Activated CD4-positive, alpha-beta T cell treated with anti-CD3 and anti-CD28 coated beads, Interleukin-2, amount 10 ng/mL, durations not matched to agents 24 days and 14 days (primary cell): ENCODE measurements around the gene PTPRZ1. TPM values are rescaled to one million over a fixed set of nuclear protein-coding genes. Genes with fewer than 3 reads are reported as not detected.

Experiments
- DNase-seq: peaks from one replicate; pipeline ENCODE4 v3.0.0; 2022
- H3K27ac Mint-ChIP-seq: one replicate; pipeline ENCODE4 v1.8.0; 2022; ENCODE audit warnings: mild to moderate bottlenecking, mixed read lengths
- H3K27me3 Mint-ChIP-seq: one replicate; pipeline ENCODE4 v1.8.0; 2022; ENCODE audit warnings: mixed read lengths
- H3K36me3 Mint-ChIP-seq: one replicate; pipeline ENCODE4 v1.8.0; 2022; ENCODE audit warnings: low read depth, mild to moderate bottlenecking, mixed read lengths
- H3K4me1 Mint-ChIP-seq: one replicate; pipeline ENCODE4 v1.8.0; 2021; ENCODE audit warnings: mixed read lengths
- H3K4me3 Mint-ChIP-seq: one replicate; pipeline ENCODE4 v1.8.0; 2022; ENCODE audit warnings: mild to moderate bottlenecking, moderate library complexity, mixed read lengths
- H3K9me3 Mint-ChIP-seq: one replicate; pipeline ENCODE4 v1.8.0; 2021; ENCODE audit warnings: mixed read lengths
- intact Hi-C: fragments of 100-400 bp; cut with micrococcal nuclease; formaldehyde crosslinking; loops from one replicate; pipeline ENCODE4 v1.15.1; 2023
- total RNA-seq: library from RNA; stranded (reverse); gene quantifications from 2 replicates; pipeline ENCODE4 v1.2.3, GENCODE V29; 2022

PTPRZ1 gene
- total RNA-seq, 1 donor from 2014 or later = not detected

DNA sequence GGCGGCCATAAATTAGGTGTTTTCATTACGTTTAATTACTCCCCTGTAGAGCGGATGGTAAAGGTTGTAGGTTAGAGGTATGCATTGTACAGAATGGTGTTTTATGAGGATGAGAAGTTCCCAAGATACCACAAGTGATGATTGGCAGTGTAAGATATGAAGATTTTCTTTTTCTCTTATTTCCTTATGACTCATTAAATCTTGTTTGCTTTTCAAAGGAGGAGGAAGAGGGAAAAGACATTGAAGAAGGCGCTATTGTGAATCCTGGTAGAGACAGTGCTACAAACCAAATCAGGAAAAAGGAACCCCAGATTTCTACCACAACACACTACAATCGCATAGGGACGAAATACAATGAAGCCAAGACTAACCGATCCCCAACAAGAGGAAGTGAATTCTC, 137.2 kb downstream of the PTPRZ1 start:
- DNase-seq = no peak
- no peaks in the 10 kb centered on the region for H3K36me3 Mint-ChIP-seq
- no peaks in the 10 kb centered on the region for H3K4me1 Mint-ChIP-seq
- H3K9me3 Mint-ChIP-seq = no peaks in the 10 kb centered on the region
- H3K4me3 Mint-ChIP-seq = no peak overlapping the region
- intact Hi-C loops = no loop called here
- no peaks in the 10 kb centered on the region for H3K27me3 Mint-ChIP-seq
- no peak overlapping the region for H3K27ac Mint-ChIP-seq

DNA sequence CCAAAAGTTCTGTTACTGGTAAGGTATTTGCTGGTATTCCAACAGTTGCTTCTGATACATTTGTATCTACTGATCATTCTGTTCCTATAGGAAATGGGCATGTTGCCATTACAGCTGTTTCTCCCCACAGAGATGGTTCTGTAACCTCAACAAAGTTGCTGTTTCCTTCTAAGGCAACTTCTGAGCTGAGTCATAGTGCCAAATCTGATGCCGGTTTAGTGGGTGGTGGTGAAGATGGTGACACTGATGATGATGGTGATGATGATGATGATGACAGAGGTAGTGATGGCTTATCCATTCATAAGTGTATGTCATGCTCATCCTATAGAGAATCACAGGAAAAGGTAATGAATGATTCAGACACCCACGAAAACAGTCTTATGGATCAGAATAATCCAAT, 140.1 kb downstream of the PTPRZ1 start:
- no peaks in the 10 kb centered on the region for H3K36me3 Mint-ChIP-seq
- H3K9me3 Mint-ChIP-seq = no peaks in the 10 kb centered on the region
- no peak for DNase-seq
- H3K27ac Mint-ChIP-seq = peak overlapping the region; percentile 3
- H3K27me3 Mint-ChIP-seq = no peaks in the 10 kb centered on the region
- H3K4me3 Mint-ChIP-seq = no peak overlapping the region
- intact Hi-C loops = no loop called here
- H3K4me1 Mint-ChIP-seq = no peaks in the 10 kb centered on the region

DNA sequence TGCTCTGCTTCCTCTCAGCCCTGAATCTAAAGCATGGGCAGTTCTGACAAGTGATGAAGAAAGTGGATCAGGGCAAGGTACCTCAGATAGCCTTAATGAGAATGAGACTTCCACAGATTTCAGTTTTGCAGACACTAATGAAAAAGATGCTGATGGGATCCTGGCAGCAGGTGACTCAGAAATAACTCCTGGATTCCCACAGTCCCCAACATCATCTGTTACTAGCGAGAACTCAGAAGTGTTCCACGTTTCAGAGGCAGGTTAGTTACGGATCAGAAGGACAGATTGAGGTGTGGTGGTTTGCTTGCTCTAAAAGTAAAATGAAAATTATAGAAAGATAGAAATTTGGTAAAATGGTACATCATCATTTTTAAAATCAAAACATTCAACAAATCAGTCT, 140.7 kb downstream of the PTPRZ1 start:
- no peak for DNase-seq
- no peak overlapping the region for H3K4me3 Mint-ChIP-seq
- no peaks in the 10 kb centered on the region for H3K36me3 Mint-ChIP-seq
- no peaks in the 10 kb centered on the region for H3K27me3 Mint-ChIP-seq
- H3K27ac Mint-ChIP-seq = no peak overlapping the region
- no peaks in the 10 kb centered on the region for H3K9me3 Mint-ChIP-seq
- intact Hi-C loops = no loop called here
- H3K4me1 Mint-ChIP-seq = no peaks in the 10 kb centered on the region

DNA sequence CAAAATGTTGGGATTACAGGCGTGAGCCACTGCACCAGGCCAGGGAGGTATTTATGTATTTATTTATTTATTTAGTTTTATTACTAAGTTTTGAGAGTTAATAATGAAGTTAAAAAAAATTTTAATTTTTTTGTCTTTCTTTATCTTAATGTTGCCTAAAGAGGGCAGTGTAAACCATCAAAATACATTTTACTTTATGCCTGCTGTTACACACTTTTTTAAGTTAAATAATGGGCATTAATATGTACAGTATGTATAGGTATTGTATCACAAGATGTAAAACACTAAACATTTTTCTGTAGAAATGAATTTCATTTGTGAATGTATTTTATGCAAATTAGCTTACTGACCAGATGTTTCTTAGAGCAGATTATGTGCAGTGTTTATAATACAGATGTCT, 141.7 kb downstream of the PTPRZ1 start:
- no peak for DNase-seq
- Mint-ChIP-seq H3K36me3 (no peaks in the 10 kb centered on the region), H3K9me3 (no peaks in the 10 kb centered on the region), H3K27ac (no peak overlapping the region), H3K4me3 (no peak overlapping the region), H3K27me3 (no peaks in the 10 kb centered on the region), H3K4me1 (no peaks in the 10 kb centered on the region)
- intact Hi-C loops = no loop called here

DNA sequence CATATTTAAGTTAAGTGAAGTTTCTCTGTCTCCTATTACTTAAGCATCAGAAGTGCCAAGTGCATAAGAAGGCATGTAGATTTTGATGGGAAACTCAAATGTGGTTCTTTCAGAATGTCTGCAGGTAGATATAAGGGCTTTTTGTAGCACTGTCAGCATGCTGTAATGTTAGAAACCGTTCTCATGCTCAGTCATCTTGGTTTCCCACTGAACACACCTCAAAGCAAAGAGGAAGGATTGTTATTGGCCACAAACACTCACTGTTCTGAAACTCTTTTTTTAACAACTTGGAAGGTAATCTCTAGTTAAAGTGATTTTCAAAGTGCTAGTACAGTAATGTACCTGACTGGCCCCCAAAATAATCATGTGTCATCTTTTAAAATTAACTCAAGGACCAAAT, 145.1 kb downstream of the PTPRZ1 start:
- Mint-ChIP-seq H3K9me3 (no peaks in the 10 kb centered on the region), H3K4me3 (no peak overlapping the region), H3K36me3 (no peaks in the 10 kb centered on the region), H3K27me3 (no peaks in the 10 kb centered on the region), H3K27ac (no peak overlapping the region), H3K4me1 (no peaks in the 10 kb centered on the region)
- intact Hi-C loops = no loop called here
- no peak for DNase-seq

DNA sequence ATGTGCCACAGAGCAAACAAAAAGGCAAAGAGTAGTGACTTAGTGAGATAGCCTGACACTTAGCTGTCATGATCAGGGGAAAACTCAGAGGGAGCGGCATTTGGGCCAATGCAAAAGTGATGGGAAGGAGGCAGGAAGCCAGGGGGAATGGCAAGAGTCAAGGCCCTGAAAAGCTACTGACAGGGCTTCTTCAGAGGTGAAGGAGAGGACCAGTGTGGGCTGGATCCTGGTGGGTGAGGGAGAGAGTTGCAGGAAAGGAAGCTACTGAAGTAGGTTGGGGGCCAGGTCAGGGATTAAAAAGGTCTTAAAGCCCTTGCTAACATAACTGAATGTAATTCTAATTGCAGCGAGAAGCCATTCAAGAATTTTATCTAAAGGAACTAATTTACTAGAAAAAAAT, 154.1 kb downstream of the PTPRZ1 start:
- H3K27me3 Mint-ChIP-seq = no peaks in the 10 kb centered on the region
- no peak overlapping the region for H3K27ac Mint-ChIP-seq
- H3K4me3 Mint-ChIP-seq = no peak overlapping the region
- no peaks in the 10 kb centered on the region for H3K36me3 Mint-ChIP-seq
- intact Hi-C loops = no loop called here
- H3K4me1 Mint-ChIP-seq = no peaks in the 10 kb centered on the region
- DNase-seq = no peak
- no peaks in the 10 kb centered on the region for H3K9me3 Mint-ChIP-seq

DNA sequence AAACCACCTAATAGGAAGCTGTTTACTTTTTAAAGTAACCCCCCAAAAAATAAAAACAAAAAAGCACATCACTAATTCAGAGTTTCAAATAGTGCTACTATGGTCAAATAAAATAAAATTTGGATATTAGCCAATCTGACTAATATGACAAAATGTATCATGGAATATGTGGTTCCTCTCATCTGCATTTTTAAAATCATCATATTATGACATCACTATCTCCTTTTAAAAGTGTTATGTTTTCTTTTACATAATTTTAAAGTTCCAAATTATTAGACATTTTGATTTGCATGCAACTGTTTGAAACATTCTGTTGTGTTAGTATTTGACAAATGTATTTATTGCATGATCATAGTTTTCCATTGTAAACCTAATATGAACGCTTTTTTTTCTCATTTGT, 160.7 kb downstream of the PTPRZ1 start:
- Mint-ChIP-seq H3K9me3 (no peaks in the 10 kb centered on the region), H3K4me1 (no peaks in the 10 kb centered on the region), H3K27ac (no peak overlapping the region), H3K36me3 (no peaks in the 10 kb centered on the region), H3K27me3 (no peaks in the 10 kb centered on the region), H3K4me3 (no peak overlapping the region)
- DNase-seq = no peak
- intact Hi-C loops = no loop called here

DNA sequence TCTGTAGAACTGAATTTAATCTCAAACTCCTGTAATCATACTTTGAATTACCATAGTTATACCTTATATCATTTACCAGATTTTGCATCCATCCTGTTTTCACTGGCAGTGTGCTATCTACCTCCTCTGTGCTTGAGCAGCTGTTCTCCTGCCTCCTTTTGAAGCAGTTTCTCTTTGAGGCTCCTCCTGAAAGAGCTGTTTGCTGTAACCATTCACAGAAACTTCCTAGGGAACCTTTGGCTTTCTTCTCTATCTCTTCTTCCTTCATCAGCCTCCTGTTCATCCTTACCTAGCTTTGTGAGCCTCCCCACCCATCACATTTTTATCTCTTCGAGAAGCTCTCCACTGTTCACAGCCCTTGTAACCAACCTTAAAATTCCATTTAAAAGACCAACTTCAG, 162.9 kb downstream of the PTPRZ1 start:
- Mint-ChIP-seq H3K9me3 (no peaks in the 10 kb centered on the region), H3K27ac (no peak overlapping the region), H3K36me3 (no peaks in the 10 kb centered on the region), H3K27me3 (no peaks in the 10 kb centered on the region), H3K4me1 (no peaks in the 10 kb centered on the region), H3K4me3 (no peak overlapping the region)
- intact Hi-C loops = no loop called here
- no peak for DNase-seq

DNA sequence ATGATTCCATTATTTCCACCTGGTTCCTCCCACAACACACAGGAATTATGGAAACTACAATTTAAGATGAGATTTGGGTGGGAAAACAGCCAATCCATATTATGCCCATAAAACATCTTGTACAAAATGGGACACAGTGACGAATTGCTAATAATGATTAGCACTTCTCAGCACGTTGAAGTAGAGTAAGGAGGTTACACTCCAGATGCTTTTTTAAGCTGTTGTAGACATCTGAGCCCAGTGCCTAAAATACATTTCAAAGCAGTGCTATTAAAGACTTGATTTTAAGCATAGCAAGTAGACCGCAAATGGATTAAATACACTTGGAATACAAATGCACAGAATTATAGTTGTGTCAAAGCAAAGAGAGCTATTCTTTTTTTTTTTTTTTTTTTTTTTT, 165.2 kb downstream of the PTPRZ1 start:
- no peaks in the 10 kb centered on the region for H3K9me3 Mint-ChIP-seq
- no peaks in the 10 kb centered on the region for H3K36me3 Mint-ChIP-seq
- no peaks in the 10 kb centered on the region for H3K27me3 Mint-ChIP-seq
- H3K27ac Mint-ChIP-seq = no peak overlapping the region
- no peak overlapping the region for H3K4me3 Mint-ChIP-seq
- no peaks in the 10 kb centered on the region for H3K4me1 Mint-ChIP-seq
- DNase-seq = no peak
- intact Hi-C loops = no loop called here

DNA sequence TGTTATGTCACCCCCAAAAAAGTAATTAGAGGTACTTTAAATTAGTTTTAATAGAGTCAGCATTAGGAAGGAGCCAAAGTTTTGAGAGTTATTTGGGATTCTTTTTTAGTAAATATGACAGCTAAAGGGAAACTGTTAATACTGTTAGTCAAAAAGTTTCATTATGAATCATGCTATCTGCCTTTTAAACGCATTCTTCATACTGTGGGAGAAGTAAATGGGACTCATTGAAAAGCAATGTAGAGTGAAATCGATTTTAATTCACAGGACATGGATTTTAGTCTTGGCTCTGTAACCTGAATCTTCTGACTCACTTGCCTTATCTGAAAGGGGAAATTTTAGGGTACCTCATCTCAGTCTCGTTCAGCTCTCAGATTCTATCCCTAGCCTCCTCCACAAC, 165.9 kb downstream of the PTPRZ1 start:
- DNase-seq = no peak
- Mint-ChIP-seq H3K27ac (no peak overlapping the region), H3K27me3 (no peaks in the 10 kb centered on the region), H3K4me1 (no peaks in the 10 kb centered on the region), H3K9me3 (no peaks in the 10 kb centered on the region), H3K36me3 (no peaks in the 10 kb centered on the region), H3K4me3 (no peak overlapping the region)
- intact Hi-C loops = no loop called here

DNA sequence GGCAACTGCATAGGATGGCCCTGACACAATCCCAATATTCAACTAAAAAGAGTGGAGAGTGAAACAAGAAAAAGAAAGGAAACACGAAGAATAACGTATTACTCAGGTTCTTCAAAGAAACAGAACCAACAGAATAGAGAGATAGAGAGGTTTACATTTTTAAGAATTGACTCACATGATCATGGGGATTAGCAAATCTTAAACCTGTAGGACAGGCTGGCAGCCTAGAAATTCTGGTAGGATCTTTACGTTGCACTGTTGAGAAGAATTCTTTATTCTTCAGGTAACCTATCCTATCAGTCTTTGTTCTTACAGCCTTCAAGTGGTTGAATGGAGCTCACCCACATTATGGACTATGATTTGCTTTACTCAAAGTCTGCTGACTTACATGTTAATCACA, 167.2 kb downstream of the PTPRZ1 start:
- H3K27me3 Mint-ChIP-seq = no peaks in the 10 kb centered on the region
- H3K4me3 Mint-ChIP-seq = no peak overlapping the region
- H3K4me1 Mint-ChIP-seq = no peaks in the 10 kb centered on the region
- no peak overlapping the region for H3K27ac Mint-ChIP-seq
- no peaks in the 10 kb centered on the region for H3K9me3 Mint-ChIP-seq
- no peaks in the 10 kb centered on the region for H3K36me3 Mint-ChIP-seq
- intact Hi-C loops = no loop called here
- no peak for DNase-seq

DNA sequence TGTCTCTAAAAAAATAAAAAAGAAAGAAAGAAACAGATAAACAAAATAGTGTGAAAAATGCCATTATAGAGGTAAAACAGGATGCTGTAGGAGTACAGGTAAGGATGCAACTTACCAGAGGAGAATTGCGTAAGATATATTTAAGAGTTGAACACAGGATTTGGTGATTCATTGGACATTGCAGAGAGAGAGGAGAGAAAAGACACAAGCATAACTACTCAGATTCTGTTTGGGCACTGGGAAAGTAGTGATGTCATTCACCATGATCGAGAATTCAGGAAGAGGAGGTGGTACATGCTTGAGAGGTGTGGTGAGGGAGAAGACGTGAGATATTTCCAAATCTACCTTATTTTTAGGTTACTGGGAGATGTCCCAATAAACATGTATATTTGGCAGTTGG, 173.4 kb downstream of the PTPRZ1 start:
- DNase-seq = no peak
- Mint-ChIP-seq H3K4me1 (no peaks in the 10 kb centered on the region), H3K4me3 (no peak overlapping the region), H3K9me3 (no peaks in the 10 kb centered on the region), H3K27ac (no peak overlapping the region), H3K36me3 (no peaks in the 10 kb centered on the region), H3K27me3 (no peaks in the 10 kb centered on the region)
- intact Hi-C loops = no loop called here

DNA sequence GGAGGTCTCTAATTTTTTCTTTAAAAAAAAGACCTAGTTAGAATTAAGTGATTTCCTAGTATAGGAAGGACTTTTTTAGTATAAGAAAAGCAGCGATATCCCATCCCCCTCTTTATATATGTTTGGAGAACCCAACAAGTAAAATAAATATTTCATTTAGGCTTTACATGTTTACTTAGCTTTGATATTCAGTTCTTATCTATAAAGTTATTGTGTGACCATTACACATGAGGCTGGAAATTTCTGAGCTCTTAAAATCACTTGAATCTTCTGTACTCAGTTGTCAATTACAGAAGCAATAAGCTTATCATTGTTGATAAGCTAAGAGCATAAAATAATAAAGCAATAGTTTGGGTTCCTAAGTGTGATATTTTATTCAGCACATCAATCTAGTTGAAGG, 181.4 kb downstream of the PTPRZ1 start:
- Mint-ChIP-seq H3K27me3 (no peaks in the 10 kb centered on the region), H3K4me1 (no peaks in the 10 kb centered on the region), H3K9me3 (no peaks in the 10 kb centered on the region), H3K36me3 (no peaks in the 10 kb centered on the region), H3K27ac (no peak overlapping the region), H3K4me3 (no peak overlapping the region)
- intact Hi-C loops = no loop called here
- no peak for DNase-seq

DNA sequence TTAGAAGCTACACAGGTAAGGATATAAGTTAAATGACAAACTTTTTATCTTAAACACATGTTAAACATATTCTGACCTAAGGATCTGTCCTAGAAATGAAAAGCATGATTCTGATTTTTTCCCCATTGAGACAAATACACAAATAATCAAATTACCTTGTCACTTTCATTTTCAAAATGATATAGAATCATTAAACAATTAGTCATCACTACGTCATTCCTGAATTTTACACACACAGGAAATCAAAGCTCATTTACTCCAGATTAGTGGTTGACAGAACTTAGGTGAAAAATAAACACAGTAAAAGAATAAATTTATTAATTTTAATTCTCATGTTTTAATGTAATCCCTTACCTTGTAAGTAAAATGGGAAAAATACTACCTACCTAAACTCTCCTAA, 182.1 kb downstream of the PTPRZ1 start:
- Mint-ChIP-seq H3K27me3 (no peaks in the 10 kb centered on the region), H3K36me3 (no peaks in the 10 kb centered on the region), H3K4me1 (no peaks in the 10 kb centered on the region)

DNA sequence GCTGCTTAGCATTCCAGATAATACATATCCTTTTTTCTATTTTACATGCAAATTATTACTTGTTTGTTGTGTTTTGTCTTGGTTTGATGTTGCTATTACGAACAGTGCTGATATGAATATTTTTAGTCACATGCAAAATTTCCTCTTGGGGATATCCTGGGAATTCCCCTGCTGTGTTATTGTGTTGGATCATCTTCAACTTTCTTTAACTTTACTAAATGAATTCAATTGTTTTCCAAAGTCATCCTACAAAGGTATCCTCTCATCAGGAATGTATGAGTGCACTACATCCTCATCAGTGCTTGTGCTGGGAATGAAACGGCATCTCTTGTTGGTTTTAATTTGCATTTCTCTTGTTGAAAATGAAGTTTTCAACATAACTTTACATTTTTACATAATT, 184.0 kb downstream of the PTPRZ1 start:
- intact Hi-C loops = no loop called here
- Mint-ChIP-seq H3K36me3 (no peaks in the 10 kb centered on the region), H3K4me1 (no peaks in the 10 kb centered on the region), H3K4me3 (no peak overlapping the region), H3K9me3 (no peaks in the 10 kb centered on the region), H3K27ac (no peak overlapping the region), H3K27me3 (no peaks in the 10 kb centered on the region)
- DNase-seq = no peak

More for the DNA sequence above, 182.1 kb downstream of the PTPRZ1 start:
- H3K9me3 Mint-ChIP-seq = no peaks in the 10 kb centered on the region
- no peak overlapping the region for H3K27ac Mint-ChIP-seq
- no peak for DNase-seq
- H3K4me3 Mint-ChIP-seq = no peak overlapping the region
- intact Hi-C loops = no loop called here

DNA sequence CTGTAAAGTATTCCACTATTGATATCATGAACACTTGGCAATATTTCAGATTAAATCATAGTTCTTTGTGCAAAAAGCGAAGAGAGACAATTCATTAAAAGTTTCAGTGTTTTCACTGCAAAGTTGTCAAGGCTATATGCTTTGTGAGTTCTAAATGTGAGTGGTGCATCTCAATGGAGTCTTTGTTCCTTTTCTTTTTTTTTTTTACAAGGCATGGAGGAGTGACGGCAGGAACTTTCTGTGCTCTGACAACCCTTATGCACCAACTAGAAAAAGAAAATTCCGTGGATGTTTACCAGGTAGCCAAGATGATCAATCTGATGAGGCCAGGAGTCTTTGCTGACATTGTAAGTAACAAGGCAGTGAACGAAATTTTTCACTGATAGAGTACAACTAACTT, 186.6 kb downstream of the PTPRZ1 start:
- Mint-ChIP-seq H3K27ac (no peak overlapping the region), H3K36me3 (no peaks in the 10 kb centered on the region), H3K4me1 (no peaks in the 10 kb centered on the region), H3K4me3 (no peak overlapping the region), H3K9me3 (no peaks in the 10 kb centered on the region), H3K27me3 (no peaks in the 10 kb centered on the region)
- intact Hi-C loops = no loop called here
- DNase-seq = no peak
